ENCODE data around the gene CARD11. TPM values are rescaled to one million over a fixed set of nuclear protein-coding genes. Genes with fewer than 3 reads are reported as not detected.

The CARD11 gene
- total RNA-seq, 4 donors from 2014 or later, result 0.96 to 47.5 (median 6.6) TPM

DNA sequence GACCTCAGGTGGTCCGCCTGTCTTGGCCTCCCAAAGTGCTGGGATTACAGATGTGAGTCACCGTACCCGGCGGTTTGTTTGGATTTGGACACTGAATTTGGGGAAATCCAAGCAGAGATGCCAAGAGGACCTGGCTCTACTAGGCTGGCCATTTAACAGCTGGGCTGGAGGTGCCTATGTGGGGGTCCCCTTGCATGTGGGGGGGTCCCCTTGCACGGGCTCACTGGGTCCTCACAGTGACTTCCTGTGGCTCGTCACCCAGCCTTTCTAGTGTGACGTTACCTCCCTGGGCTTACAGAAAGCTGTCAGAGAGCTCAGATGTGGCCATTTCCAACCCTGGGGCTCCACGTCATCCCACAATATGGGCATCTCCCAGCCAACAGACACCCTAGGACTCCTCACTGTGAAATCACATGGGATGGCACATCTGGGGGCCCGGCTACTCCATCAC lies 150.2 kb downstream of the CARD11 start:
- H3K4me3 ChIP-seq, result no peak overlapping the region
- TF ChIP-seq POLR2A (IDR thresholded peaks at IDR 0.05) (no peak), POLR2AphosphoS5 (IDR thresholded peaks at IDR 0.05) (no peak), EP300 (IDR thresholded peaks at IDR 0.05; ENCODE audit: low read depth) (no peak)
- TF ChIP-seq, protein P1, sequence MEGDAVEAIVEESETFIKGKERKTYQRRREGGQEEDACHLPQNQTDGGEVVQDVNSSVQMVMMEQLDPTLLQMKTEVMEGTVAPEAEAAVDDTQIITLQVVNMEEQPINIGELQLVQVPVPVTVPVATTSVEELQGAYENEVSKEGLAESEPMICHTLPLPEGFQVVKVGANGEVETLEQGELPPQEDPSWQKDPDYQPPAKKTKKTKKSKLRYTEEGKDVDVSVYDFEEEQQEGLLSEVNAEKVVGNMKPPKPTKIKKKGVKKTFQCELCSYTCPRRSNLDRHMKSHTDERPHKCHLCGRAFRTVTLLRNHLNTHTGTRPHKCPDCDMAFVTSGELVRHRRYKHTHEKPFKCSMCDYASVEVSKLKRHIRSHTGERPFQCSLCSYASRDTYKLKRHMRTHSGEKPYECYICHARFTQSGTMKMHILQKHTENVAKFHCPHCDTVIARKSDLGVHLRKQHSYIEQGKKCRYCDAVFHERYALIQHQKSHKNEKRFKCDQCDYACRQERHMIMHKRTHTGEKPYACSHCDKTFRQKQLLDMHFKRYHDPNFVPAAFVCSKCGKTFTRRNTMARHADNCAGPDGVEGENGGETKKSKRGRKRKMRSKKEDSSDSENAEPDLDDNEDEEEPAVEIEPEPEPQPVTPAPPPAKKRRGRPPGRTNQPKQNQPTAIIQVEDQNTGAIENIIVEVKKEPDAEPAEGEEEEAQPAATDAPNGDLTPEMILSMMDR (IDR thresholded peaks at IDR 0.05), result no peak
- 60% methylated on average over 9 of the region's 9 CpGs; no CpG with 5 or more reads in 1 of the 2 donors for WGBS, 2 donors (ENCODE audit: low coverage in 1 of 2)
- no peaks in the 10 kb centered on the region for H3K9me3 ChIP-seq
- H3K27ac ChIP-seq, result no peak overlapping the region
- intact Hi-C loops (cut with DNase I; ENCODE audit: low total_unique reads) (no loop called here), in situ Hi-C loops (cut with MboI; ENCODE audit: low pct_ligation_motif_present in 1 of 4, low pct_unique_long_range_greater_than_20kb in 1 of 4, low sequenced_read_pairs in 3 of 4) (loop anchor here in 2 of 4 donors (10.0 to 25.0 kb wide), 2 partner anchors 244 to 251 kb away; no protein-coding TSS in a partner anchor)
- H3K36me3 ChIP-seq, result no peaks in the 10 kb centered on the region
- DNase-seq, result no peak
- no peaks in the 10 kb centered on the region for H3K4me1 ChIP-seq
- H3K27me3 ChIP-seq, result peaks cover 16% of the 10 kb centered on the region

DNA sequence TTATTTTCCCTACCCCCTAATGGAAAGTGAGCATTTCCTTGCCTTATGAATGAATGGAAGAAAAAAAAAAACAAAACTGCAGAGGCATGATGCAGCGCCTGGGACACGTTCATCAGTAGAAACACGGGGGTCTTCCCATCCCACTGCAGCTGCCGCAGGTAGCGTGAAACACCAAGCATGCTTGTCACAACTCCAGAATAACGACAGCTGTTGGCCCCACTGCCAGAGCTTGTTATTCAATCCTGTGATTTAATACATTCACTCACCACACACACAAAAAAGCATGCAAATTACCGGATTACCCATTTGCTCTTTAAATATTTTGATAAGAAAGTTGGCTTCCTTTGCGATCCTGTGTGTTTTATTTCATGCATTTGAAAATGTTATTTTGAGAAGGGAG lies 151.1 kb downstream of the CARD11 start:
- peaks cover 21% of the 10 kb centered on the region for H3K27me3 ChIP-seq
- H3K36me3 ChIP-seq, result no peaks in the 10 kb centered on the region
- 46% methylated on average over 8 of the region's 8 CpGs; no CpG with 5 or more reads in 1 of the 2 donors for WGBS, 2 donors (ENCODE audit: low coverage in 1 of 2)
- DNase-seq, result no peak
- no peaks in the 10 kb centered on the region for H3K9me3 ChIP-seq
- no peaks in the 10 kb centered on the region for H3K4me1 ChIP-seq
- in situ Hi-C loops (cut with MboI; ENCODE audit: low pct_ligation_motif_present in 1 of 4, low pct_unique_long_range_greater_than_20kb in 1 of 4, low sequenced_read_pairs in 3 of 4) (loop anchor here in 2 of 4 donors (10.0 to 25.0 kb wide), 2 partner anchors 245 to 252 kb away; no protein-coding TSS in a partner anchor), intact Hi-C loops (cut with DNase I; ENCODE audit: low total_unique reads) (no loop called here)
- H3K27ac ChIP-seq, result no peak overlapping the region
- no peak overlapping the region for H3K4me3 ChIP-seq
- TF ChIP-seq POLR2A (IDR thresholded peaks at IDR 0.05) (no peak), EP300 (IDR thresholded peaks at IDR 0.05; ENCODE audit: low read depth) (no peak), POLR2AphosphoS5 (IDR thresholded peaks at IDR 0.05) (no peak)
- TF ChIP-seq, protein P1 (IDR thresholded peaks at IDR 0.05), result no peak

DNA sequence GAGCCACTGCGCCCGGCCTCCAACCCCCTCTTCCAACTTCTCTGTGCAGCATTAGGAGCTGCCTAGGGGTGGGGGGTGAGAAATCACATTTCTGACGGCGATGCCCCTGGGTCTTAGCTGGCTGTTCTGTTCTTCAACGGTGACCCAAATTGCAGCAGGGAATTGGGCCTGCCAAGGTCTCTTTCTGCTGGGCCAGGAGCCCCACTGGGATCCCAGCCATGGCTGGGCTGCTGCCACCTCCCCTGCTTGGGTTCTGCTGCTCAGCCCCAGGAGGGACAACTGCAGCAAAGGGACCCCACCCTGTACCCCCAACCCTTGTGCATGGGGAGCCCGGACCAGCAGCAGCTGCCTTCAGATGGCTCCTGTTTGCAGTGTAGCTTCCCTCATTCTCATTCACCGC lies 155.9 kb downstream of the CARD11 start:
- 55% methylated on average over 5 of the region's 7 CpGs; no CpG with 5 or more reads in 1 of the 2 donors for WGBS, 2 donors (ENCODE audit: low coverage in 1 of 2)
- H3K27me3 ChIP-seq, result peaks cover 20% of the 10 kb centered on the region
- no peak overlapping the region for H3K4me3 ChIP-seq
- no peak overlapping the region for H3K27ac ChIP-seq
- intact Hi-C loops (cut with DNase I; ENCODE audit: low total_unique reads), result no loop called here
- TF ChIP-seq, protein P1 (IDR thresholded peaks at IDR 0.05), result no peak
- TF ChIP-seq EP300 (IDR thresholded peaks at IDR 0.05; ENCODE audit: low read depth) (no peak), POLR2A (IDR thresholded peaks at IDR 0.05) (no peak), POLR2AphosphoS5 (IDR thresholded peaks at IDR 0.05) (no peak)
- H3K9me3 ChIP-seq, result no peaks in the 10 kb centered on the region
- H3K4me1 ChIP-seq, result peaks cover 0 to 18% (median 9%) of the 10 kb centered on the region in 4 donors
- in situ Hi-C loops (cut with MboI; ENCODE audit: low pct_ligation_motif_present in 1 of 4, low pct_unique_long_range_greater_than_20kb in 1 of 4, low sequenced_read_pairs in 3 of 4), result loop anchor here in 1 of 4 donors (25.0 kb wide), 1 partner anchor 249 kb away; no protein-coding TSS in a partner anchor
- DNase-seq, result no peak
- H3K36me3 ChIP-seq, result no peaks in the 10 kb centered on the region

DNA sequence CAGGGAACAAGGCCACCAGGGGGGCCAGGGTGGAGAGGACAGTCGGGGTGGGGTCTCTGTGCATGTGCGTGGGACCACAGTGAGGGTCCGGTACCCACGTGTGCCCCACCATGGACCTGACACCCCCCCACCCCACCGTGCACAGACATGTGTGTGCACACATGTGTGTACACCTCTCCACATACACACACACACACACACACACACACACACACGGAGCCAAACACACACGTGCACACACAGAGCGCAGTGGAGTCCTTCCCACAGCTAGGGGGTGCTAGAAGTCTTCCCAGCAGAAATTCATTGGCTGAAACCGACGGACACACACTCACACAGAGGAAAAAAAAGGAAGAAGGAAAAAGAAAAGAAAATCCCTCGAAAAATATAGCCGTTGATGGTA lies 156.8 kb downstream of the CARD11 start:
- intact Hi-C loops (cut with DNase I; ENCODE audit: low total_unique reads), result no loop called here
- no peaks in the 10 kb centered on the region for H3K36me3 ChIP-seq
- peak; percentile 45 for DNase-seq
- no peaks in the 10 kb centered on the region for H3K9me3 ChIP-seq
- H3K4me1 ChIP-seq, result peaks cover 0 to 18% (median 9%) of the 10 kb centered on the region in 4 donors
- in situ Hi-C loops (cut with MboI; ENCODE audit: low pct_ligation_motif_present in 1 of 4, low pct_unique_long_range_greater_than_20kb in 1 of 4, low sequenced_read_pairs in 3 of 4), result loop anchor here in 1 of 4 donors (25.0 kb wide), 1 partner anchor 250 kb away; no protein-coding TSS in a partner anchor
- 3 to 15% methylated on average over 5 to 11 of the region's 12 CpGs for WGBS, 2 donors (ENCODE audit: low coverage in 1 of 2)
- TF ChIP-seq, protein P1 (IDR thresholded peaks at IDR 0.05), result peak; percentile 53 to 82 (median 64)
- TF ChIP-seq EP300 (IDR thresholded peaks at IDR 0.05; ENCODE audit: low read depth), result no peak
- no peak overlapping the region for H3K4me3 ChIP-seq
- H3K27me3 ChIP-seq, result peaks cover 28% of the 10 kb centered on the region
- no peak overlapping the region for H3K27ac ChIP-seq
